Smooth muscle cell of the brain vasculature (primary cell): ENCODE results near the gene CARD19.

Experiments used
- DNase-seq: peaks from one replicate; pipeline ENCODE4 v3.0.0-alpha.2; 2012; ENCODE audit warnings: low read depth, low spot score

Gene CARD19

DNA sequence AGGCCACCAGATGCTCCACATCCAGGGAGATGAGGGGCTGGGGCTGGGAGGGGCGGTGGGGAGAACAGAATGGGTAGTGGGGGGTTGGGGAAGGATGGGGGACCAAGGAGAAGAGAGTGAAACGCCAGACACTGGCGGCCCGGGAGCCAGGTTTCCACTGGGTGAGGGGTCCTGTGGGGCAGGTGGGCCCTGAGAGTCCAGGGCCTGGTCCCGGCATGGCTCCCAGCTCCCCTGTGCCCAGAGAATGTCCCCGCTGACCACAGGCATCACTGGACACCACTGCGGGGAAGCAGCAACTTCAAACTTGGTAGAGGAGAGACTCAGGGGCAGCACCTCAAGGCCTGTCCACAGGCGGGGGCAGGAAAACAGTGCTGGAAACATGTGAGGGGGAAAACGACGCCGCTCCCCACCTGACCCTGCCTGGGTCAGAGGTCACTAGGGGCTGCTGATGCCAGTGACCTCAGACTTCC lies 24.9 kb downstream of the CARD19 start:
- no peak for DNase-seq

DNA sequence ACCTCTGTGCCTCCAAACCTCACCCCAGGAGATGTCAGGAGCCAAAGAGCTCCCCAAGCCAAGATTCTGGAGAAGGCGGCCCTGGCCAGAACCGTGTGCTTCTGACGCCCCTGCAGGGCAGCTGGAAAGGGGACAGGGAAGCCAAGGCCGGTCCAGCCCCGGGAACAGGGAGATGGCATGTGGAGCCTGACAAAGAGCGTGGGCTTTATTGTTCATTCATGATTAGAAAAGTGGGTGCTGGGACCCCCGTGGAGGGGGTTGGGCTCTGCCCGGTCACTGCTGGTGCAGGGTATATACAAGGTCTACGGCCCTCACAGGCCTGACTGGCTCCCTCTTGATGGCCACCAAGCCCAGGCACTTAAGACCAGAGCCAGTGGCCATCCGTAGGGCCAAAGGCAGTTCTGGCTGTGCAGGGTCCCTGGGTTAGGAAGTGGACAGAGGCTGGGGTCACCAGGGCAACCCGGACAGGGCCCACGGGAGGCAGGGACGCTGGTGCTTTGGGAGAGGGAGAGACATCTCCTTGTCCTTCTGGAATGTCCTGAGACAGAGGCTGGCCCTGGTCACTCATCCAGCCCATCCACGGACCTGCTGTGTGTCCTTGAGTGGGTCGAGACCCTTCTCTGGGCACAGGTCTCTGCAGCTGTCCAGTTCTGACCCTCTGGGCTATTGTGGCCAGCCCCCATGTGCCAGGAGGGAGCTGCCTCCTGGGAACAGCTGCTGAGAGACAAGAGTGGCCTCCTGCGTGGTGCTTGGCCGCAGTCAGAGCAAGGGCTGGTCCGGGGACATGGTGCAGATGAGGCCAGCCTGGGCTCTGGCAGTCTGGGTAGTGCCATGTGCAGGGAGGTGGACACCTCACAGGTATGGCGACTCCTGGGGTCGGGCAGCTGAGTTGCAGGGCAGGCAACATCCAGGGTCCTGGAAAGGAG lies 25.6 kb downstream of the CARD19 start:
- no peak for DNase-seq

DNA sequence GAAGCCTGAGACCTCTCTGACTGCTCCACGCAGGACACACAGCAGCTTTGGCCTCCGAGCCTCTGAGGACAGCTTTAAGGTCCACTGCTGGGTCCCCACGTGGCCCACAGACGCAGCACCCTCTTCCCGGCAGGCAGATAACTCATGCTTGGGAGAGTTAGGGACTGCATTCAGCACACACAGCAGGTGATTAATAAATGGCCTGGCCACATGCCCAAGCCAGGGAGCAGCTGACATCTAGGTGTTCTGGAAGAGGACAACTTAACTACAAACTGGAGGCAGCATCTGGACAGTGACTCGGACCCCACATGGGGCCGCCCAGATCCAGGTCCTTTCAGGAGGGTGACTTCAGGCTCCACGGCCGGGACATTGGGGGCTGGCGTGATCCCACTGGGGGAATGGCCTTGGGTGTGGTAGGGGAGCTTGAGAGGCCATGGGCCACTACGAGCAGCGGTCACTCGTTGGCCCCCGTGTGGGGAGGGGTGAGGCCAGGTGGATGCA lies 26.8 kb downstream of the CARD19 start:
- DNase-seq, result no peak

DNA sequence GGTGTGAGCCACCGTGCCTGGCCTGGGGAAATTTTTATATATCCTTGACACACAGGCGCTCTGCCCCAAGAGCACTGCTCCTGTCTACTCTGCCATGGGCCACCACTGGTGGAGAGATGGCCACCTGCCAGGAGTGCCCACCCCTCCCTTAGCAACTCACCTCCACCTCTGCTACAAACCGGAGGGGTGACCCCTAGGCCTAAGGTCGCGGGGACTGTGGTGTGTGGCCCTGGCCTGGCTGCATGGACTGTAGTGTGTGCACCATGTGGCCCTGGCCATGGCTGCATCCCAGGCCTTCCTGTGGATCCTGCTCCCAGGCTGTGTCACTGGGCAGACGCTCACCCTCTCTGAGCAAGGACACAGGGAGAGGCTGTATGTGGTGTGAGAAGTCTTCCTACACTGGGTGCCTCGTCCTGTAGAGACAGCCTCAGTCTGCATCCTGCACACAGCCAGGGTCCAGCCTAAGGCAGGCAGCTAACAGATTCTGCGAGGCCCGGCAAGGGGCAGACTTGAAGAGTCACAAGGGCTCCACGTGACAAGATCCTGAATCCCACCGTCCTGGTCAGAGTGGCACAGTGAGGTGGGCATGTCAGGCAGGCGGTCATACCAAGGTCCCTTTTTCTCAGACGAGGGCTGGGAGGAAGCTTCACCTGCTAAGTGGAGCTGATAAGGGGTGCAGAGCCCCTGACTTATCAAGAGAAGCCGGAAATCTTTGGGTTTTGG lies 27.7 kb downstream of the CARD19 start:
- no peak for DNase-seq

DNA sequence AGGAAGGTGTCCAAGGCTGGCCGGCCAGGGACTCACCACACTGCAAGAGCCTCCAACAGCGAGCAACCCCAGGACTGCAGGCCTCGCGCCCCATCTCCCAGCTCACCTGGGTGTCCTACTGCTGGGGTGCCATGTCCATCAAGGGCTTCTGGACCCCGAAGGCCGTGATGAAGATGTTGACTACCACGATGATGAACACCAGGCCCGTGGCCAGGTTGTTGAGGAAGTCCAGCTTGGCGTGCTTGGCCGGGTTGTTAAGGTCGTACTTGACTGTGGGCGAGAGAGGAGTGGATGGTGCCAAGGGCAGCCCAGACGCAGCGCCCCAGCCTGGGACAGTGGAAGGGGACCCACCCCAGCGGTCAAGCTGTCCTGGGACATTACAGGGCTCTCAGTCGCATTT lies 28.8 kb downstream of the CARD19 start:
- DNase-seq, result no peak

DNA sequence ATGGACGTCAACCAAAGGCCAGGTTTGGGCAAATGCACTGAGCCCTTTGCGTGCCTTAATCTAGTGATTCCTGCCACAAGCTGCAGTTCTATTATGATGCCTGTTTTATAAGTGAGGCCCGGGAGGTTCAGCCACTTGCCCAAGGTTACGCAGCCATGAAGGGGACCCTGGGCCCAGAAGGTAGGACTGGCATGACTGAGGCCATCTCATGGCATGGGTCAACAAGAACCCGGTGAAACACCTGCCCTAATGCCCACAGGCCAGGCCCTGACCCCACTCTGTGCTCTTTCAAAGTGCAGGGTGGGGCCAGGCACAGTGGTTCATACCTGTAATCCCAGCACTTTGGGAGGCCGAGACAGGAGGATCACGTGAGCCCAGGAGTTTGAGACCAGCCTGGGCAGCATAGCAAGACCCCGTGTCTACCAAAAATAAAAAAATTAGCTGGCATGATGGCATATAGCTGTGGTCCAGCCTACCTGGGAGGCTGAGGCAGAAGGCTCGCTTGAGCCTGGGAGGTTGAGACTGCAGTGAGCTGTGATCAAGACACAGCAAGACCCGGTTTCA lies 29.4 kb downstream of the CARD19 start:
- no peak for DNase-seq

DNA sequence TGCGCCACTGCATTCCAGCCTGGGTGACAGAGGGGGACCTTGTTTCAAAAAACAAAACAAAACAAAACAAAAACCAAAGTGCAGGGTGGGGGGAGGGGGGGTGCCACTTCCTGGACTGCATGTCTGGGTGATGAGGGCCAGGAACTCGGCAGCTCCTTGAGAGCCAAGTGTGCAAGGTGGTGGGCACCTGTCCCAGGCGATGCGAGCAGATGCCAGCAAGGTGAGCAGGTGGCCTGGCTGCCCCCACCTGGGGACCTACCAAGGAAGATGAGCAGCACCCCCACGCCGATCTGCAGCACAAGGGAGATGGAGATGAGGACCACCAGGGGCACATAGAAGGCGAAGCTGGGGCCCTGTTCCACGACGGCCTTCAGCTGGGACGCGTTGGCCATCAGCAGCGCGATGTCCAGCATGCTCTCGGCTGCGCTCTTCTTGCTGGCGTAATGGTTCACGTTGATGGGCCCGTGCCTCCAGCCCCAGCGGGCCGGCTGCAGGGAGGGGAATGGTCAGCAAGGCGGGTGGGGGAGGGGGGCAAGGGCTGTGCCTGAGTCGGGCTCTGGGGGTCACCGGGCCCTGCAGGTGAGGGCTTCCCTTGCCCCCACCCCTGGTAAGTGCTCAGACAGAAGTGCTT lies 30.2 kb downstream of the CARD19 start:
- no peak for DNase-seq

DNA sequence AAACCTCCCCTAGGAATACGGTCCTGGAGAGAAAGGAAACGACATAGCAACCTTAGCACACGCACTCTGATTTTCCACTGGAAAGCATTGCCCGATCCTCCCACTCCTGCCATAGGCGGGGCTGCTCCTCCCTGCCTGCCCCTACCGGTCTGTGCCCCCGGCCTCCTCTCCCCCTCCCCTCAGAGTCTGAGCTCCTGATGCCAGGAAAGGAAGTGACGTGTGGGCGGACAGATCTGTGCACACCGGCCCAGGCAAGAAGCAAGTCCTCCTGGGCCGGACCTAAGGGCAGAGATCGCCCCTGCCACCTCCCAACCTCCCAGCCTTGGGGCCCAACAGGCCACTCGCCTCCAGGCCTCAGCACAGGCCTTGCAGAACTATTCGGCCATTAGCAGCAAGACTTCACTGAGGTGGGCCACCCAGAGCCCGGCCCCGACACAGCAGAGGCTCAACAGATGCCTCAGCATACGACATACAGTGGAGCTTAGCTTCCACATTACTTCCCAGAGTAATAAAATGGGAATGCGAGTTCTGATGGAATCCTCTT lies 30.9 kb downstream of the CARD19 start:
- no peak for DNase-seq

DNA sequence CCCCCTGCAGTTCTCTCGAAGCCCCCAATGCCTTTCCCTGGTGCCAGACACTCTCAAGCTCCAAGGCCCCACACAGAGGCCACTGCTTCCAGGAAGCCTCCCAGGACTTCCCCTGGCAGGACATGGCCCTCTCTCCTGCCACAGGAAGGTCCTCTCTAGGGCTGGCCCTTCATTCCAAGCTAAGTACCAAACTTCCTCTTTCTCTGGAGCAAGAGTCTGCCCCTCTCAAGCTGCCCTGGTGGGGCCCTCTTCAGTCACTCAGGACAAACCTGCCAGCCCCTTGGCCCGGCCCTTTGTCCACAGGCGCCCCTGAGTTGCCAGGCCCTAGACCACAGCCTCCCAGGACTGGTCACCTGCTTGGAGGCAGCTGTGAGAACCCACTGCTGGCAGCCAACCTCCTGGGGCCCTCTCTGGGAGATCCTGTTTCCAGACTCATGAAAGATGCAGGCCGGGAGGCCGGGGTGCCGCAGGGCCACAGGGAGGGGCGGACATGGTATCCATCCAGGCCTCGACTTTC lies 31.4 kb downstream of the CARD19 start:
- no peak for DNase-seq

DNA sequence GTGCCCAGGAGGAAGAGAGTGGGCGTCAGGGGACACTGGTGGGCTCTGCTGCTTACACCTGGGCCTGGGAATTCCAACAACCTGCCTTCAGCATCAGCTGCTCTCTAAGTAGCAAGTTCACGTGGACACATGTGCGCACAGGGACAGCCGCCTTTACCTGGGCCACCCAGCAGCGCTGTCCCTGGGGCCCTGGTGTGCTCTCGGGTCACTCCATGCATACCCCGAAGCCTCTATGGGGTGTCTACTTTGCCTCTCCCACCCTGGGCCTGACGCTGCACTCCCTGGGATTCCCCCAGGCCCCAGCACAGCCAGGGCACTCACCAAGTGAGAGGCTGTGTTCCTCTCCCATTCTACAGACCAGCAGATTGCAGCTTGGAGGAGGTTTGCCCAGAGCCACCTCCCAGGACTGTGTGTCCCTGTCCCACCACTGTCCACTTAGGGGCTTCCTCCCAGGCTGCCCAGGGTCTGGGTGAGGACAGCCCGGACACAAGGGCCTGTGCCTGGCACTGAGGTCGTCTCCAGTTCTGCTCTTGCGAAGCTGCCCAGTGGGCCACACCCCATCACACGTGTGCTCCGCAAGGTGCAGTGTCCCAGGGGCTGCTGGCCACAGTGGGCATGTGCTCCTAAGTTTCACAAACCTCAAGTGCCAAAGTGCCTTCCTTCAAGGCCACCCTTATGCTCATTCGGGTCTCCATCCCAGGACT lies 32.1 kb downstream of the CARD19 start:
- DNase-seq, result no peak

DNA sequence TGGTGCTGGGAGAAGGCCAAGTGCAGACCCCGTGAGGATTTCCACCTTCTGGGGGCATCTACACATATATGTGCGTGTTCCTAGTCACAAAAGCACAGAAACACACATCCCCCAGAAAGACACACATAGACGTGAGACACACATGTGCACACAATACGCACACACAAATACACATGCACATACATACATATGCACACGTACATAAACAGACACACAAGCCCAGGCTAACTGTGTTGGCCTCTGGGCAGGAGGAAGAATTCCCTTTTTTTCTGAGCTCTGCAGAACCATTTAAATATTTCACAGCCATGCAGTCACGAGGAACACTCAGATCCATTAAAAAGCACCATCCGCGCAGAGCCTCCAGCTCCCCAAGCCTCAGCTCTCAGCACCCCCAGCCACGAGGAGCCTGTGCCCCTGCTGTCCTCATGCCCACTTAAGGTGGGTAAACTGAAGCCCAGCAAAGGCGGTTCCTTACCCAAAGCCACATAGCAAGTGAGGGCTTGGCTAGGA lies 32.8 kb downstream of the CARD19 start:
- DNase-seq, result no peak

DNA sequence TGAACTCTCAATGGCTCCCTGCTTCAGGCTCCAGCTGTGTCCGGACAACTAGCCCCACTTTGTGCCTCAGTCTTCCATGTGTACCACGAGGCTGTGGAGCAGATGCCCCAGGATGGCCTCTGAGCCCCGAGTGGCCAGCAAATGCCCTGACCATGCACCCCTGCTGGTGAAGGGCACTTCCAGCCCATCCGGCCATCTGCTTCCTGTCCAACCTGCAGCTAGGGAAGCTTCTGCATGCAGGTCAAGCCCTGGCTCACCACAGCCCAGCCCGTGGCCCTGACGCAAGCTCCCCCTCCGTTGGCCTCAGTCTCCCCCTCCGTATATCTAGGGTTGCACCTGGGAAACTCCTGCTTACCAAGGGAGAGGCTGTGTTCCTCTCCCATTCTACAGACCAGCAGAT lies 33.3 kb downstream of the CARD19 start:
- DNase-seq, result no peak

DNA sequence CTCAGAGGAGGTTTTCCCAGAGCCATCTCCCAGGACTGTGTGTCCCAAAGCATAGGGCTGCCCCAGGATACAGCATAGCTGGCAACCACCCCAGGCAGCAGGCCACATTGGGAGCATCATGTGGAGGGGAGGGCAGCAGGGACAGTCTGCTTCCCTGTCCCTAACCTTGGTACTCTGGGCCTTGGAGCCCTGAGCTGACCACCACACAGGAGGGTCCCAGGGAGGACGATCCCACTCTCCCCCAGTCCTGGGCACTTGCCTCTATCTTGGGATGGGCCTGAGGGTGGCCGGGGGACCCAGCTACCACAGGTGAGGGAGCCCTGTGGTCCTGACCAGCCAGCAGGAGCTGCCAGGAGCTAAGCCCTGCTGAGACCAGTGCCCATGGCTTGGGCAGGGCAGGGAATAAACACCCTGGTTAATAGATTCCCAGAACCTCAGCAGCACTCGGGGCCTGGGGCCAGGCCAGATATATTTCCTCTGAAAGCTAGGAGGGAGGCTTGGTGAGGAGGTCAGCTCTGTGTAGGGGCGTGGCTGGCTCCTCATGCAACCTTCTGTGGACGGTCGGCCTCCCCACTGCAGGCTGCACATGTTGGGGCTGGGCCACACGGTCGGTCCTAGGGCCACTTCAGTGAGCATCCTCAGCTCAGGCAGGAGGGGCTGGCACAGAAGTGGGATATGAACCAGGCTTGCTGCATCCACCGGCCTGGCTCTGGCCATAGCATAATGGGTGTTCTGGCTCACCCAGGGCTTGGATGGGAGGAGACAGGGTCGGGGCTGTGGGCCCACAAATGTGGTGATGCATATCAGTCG lies 33.9 kb downstream of the CARD19 start:
- DNase-seq, result no peak

DNA sequence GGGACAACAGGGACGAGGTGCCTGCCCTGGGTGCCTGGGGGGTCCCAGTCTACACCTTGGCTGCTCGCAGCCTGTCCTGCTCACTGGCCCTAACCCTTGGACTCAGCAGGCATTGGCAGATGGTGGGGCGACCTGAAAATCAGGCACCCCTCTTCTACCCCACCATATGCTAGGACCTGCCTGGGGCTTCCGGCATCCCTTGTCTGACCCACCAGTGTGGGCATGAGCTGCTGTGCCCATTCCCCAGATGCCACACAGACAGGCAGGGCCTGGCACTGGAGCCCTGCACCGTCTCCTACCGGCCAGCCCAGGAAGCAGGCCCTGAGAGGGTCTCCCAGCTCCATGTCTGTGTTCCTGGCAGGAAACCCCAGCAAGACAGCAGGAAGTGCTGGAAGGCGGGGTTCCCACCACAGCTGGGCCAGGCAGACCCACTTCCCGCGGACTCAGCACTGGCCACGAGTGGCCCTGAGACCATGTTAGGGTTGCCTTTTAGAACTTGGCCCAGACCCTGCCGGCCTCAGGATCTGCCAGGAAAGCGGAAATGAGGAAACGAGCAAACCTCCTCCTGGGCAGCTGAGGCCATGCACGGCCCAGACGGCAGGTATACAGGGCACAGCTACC lies 35.0 kb downstream of the CARD19 start:
- DNase-seq, result no peak

DNA sequence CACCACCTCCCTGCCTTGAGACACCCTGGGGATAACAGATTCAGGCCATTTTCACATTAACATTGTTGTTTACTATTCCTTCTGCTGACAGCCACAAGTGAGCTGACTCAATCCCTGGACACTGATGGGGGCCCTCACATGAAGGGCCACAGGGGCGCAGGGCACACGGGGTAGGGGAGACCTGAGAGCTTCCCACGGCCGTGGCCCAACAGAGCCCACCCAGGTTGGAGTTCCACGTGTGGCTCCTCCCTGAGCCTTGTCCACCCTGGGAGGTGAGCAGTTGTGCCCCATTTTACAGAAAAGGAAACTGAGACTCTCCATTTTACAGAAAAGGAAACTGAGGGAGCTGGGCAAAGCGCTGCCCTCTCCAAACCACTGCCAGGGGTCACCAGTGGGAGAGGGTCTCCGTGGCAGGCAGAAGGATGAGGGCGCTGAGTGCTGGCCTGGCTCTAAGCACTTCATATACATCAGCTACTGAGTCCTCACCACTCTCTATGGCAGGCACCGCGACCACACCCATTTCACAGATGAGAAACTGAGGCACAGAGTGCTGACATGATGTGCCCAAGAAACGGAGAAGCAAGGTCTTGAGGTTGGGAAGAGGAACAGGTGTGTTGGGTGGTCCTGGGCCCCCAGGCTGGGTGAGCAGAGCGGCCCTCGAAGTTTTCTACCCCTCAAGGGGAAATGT lies 35.7 kb downstream of the CARD19 start:
- no peak for DNase-seq

DNA sequence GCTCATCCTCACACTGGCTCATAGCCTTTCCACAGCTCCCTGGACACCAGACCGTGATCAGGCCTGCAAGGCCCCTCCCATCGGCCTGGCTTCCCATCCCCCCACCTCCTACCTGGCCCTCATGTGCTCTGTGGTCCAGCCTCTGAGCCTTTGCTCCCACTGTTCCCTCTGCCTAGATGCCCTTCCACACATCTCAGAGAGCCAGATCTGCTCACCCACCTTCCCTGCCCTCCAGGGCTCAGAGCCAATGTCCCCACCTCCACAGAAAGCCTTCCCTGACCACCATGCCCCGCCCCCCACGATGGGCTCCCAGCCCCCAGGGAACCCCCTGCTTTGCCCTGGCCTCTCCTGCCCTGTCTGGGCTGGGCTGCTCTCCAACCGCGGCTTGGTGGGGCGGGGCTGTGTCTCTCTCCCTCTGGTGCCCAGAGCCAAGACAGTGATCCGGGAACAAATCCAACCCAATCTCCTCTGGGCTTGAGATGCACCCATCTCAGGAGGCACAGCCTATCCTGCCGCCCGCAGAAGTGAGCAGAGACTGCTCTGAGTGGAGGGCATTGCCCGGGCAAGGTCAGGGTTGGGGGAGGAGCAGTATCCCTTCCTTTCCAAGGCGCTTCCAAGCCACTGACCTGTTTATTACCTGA lies 36.4 kb downstream of the CARD19 start:
- DNase-seq, result no peak

DNA sequence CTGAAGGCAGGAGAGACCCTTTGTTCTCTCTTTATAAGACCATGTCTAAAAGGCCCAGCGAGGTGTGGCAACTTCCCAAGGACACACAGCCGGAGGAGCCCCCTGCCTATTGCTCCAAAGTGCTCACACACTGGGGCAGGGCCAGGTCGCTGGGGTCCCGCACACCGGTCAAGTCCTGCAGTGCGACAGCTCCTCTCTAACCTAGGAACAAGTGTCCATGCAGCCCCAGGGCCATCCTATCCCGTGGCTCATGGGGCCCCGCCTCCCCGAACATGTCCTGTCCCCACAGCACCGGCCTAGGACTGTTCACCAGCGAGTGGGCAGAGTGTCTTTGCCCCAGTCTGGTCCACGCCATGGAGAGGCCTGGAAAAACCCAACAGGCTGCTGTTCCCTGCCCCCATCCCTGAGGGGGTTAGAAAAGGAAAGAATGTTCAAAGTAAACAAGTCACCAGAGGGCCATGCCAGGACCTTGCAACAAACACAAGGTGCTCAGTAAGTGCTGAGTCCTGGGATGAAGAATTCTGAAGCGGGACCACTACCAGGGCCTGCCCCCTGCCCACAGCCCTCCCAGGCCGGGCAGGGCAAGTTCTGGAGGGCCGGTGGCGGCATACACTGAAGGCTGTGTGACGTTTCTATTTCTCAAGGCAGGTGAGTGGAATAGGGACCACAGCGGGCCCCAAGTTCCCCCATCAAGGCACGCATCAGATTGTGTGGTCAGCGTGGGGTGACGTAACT lies 37.1 kb downstream of the CARD19 start:
- no peak for DNase-seq

DNA sequence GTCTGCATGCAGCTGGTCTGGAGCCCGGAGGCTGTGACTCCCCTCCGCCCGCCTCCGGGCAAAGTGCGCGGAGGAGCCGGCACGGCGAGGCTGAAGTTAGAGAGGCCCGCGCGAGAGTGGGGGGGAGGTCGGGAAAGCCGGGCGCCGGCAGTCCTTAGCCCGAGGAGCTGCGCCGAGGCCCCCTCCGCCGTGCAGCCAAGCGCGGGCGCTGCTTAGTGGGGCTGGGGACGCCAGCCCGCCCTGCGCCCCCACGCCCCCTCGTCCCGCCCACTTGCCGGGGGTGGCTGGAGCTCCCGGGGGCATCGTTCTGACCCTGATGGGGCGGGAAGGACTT lies 37.6 kb downstream of the CARD19 start:
- no peak for DNase-seq
